Skeletal muscle cell (primary cell): ENCODE data around the gene ADAMTS16.
A peak's percentile ranks its signal among the peaks of the same experiment; 100 is the strongest.

ENCODE experiments used
- DNase-seq: peaks from one replicate; pipeline ENCODE4 v3.0.0-alpha.2; 2010; ENCODE audit warnings: low read depth
- H3K4me3 ChIP-seq: 2 replicates; pipeline ENCODE4 v1.5.1; 2011; ENCODE audit warnings: low read depth, mild to moderate bottlenecking, control low read depth, low read length, moderate library complexity

Gene ADAMTS16

DNA sequence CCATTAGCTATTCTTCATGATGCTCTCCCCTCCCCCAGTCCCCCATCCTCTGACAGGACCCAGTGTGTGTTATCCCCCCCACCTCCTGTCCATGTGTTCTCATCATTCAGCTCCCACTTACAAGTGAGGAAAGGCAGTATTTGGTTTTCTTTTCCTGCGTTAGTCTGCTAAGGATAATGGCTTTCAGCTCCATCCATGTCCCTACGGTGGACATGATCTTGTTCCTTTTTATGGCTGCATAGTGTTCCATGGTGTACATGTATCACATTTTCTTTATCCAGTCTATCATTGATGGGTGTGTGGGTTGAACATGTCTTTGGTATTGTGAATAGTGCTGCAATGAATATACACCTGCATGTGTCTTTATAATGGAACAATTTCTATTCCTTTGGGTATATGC, 181.0 kb downstream of the ADAMTS16 start:
- H3K4me3 ChIP-seq = no peak overlapping the region
- DNase-seq = no peak

DNA sequence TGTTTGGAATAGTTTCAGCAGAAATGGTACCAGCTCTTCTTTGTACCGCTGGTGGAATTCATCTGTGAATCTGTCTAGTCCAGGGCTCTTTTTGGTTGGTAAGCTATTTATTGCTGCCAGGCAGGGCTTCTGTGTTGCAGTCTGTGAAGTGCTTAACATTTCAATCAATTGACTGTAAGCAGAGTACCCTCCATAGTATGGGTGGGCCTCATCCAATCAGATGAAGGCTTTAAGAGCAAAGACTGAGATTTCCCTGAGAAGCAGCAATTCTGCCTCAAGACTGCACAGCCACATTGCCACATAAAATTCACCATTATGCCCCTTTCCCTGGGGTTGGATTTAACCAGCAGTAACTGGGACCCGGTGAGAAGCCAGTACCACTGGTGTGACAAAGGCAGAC, 183.4 kb downstream of the ADAMTS16 start:
- H3K4me3 ChIP-seq = no peak overlapping the region

DNA sequence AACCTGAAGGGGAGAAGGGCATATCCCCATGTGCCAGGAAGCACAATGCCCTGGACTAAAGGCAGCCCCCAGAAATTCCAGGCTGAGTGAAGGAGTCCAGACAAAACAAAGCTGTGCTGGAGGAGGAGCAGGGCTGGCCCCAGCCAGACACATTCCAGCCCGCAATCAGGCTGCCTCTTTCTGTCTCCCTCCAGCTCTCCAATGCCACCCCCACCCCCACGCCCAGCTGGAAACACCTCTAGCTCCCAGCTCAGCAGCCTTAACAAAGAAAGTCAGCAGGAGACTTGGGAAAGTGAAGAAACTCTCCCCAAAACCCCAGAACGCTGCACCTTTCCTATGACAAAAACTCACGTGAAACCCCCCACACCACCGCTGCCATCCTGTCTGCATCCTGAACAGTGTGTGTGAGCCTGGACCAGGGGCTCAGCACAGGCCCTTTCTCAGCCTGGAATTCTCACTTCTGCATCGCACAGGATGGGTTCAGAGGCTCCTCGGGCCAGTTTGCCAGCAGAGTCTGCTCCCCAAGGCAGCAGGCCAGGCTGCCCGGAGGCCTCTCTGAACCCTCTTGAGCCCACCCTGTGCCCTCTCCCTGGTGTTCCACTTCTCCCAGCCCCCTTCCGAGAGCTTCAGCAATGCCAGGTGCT, 186.1 kb downstream of the ADAMTS16 start:
- DNase-seq = no peak
- H3K4me3 ChIP-seq = no peak overlapping the region

More for the DNA sequence above, 183.4 kb downstream of the ADAMTS16 start:
- DNase-seq = no peak

DNA sequence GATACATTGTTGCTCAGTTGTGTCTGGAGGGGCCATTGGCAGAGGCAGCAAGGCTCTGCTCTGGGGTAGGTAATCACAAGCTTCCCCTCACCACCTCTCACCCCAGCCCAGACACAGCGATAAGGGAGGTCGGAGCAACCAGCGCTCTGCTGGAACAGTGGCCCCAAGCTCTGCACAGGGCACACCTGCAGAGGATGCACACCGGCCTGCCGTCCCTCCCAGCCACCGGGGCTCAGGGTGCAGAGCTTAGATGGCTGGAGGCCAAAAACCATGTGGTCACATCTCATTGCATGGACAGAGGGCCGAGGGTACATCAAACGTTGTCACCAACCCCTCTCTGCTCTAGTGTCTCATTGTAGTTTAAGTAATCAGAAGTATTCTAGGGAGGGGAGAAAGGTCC, 187.0 kb downstream of the ADAMTS16 start:
- DNase-seq = no peak
- H3K4me3 ChIP-seq = no peak overlapping the region

DNA sequence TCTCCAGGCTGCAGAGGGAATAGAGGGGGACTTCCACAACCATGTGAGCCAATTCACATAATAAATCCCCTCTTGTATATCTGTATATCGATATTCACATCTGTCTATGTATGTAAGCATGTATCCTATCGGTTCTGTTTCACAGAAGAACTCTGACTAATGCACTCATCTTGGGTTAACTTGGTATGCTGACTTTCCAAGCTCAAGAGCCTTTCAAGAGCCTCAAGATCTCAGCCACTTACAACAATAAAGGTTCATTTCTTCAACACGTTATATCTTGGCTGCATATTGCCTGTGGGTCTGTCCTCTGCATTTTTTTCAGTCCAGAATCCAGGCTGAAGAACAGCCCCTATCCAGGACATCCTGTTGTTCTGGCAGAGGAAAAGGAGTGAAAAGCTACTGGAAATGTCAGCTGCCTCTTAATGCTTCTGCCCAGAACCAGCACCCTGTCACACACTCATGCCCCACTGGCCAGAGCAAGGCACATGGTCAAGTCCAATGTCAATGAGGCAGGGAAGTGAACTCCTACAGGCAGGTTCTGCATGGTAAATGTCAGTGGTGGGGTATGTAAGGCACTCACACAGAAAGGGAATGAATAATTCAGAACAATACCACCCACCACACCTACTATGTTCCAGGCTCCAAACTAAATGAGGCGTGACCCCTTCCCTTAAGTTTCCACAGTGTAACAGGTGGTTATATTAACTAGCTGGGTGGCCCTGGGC, 190.8 kb downstream of the ADAMTS16 start:
- no peak for DNase-seq
- H3K4me3 ChIP-seq = no peak overlapping the region

DNA sequence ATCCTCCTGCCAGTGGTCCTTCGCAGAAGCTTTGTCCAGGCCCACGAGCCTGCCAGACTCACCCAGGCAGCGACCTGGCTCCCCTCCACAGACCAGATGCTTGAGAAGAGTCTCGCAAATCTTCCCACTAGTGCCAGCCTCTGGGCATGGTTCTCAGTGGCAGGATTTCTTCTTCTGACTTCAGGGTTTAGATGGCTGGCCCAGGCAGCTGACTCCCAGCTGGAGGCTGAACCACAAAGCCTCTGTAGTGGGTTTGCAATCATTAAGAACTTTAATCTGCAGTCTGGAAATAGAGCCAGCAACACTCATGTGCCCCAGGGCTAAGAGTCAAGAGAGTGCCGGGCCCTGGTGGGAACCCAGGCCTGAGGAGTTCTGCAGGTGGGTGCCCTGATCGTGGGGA, 191.7 kb downstream of the ADAMTS16 start:
- no peak for DNase-seq
- H3K4me3 ChIP-seq = no peak overlapping the region

DNA sequence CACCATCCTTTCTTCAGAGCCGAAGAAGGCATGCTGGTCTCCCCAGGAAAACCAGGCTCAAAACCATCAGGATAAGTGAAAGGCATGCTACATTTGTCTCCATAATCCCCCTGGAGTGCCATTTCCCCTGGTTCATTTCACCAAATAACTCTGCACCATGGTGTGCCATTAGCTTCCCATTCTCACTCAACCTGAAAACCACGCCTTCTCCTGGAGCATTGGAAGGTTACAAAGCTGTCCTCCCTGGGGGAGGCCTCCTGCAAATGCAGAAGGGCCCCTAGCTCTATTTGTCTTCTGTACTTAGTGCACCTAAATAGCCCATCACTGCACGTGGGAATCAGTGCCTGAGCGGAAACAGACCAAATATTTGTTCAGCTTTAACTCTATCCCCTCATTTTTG, 192.2 kb downstream of the ADAMTS16 start:
- no peak overlapping the region for H3K4me3 ChIP-seq
- DNase-seq = no peak

DNA sequence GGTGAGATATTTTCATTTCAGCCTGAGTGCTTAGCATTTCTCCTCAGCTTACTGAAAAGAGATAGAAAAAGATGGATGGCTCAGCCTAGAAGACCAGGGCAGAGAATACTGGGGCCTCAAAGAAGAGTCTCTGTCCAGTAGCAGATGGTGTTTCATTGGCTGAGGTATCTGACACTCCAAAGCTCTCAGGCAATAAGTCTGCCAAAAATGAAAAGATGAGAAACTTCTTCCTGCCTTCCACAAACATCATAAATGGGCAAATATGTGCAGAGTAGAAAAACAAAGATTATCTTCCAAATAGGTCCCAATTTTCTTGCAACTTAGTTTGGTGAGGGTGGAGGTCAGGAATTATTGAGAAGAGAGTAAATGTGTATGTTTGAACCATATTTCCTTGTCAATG, 195.0 kb downstream of the ADAMTS16 start:
- no peak for DNase-seq
- H3K4me3 ChIP-seq = no peak overlapping the region

DNA sequence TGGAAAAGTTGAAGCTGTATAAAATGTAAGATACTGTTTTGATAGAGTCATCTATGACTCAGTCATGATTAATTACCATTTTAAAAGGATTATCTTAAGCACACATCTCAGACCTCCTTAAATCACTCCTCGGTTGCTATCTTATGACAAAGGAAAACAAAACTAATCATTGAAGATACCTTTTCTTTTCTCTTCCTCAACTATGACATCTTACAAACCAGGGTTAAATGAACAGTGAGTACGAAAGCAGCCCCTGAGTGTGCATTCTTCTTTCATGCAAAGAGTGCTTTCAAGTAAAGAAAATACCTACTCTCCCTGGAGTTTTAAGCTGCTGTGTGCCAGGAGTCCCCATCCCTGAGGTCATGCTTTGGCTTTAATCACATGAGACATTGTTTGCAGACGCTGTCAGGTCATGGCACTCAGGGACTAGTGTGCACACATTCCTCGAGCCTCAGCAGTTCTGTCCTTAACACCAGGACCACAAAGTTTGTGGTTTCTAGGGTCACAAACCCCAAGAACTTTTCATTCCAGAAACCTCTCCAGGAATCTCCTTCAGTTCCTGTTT, 195.7 kb downstream of the ADAMTS16 start:
- peak; percentile 51 for DNase-seq
- no peak overlapping the region for H3K4me3 ChIP-seq

DNA sequence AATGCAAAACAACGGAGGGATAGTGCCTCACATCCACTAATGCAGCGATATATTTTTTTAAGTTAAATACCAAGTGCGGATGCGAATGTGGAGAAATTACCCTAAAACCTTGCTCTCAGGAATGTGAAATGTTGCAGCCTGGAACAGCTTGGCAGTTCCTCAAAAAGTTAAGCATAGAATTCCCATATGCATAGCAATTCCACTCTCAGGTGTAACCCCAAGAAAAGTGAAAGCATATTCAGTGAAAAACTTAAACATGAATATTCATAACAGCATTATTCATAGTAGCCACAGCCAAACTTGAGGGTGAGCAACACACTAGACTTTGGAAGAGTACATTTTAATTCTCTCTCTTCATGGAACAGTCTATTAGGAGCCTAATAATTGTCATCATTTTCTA, 199.1 kb downstream of the ADAMTS16 start:
- no peak for DNase-seq
- no peak overlapping the region for H3K4me3 ChIP-seq

DNA sequence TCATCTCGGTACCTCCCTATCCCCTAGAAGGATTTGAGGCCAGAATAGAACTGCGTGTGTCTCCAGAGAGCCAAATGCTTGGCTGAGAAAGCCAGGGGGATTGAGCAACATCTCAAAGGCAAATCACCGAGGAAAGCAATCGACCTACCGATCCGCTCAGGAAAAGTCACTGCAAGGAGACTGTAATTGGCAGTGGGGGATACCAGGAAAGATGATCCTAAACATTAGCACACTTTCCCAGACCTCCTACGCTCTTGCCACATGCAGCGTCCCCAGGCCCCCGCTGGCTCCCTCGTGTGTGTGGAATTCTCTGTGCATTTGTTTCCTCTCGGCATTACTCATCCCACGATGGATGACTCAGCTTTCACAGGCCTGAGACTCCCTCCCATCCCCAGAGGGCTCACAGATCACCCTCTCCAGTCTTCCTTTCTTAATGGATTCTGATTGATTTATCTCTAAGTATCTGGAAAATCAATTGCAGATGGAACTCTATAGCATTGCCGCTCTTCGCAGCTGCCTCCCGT, 200.1 kb downstream of the ADAMTS16 start:
- no peak overlapping the region for H3K4me3 ChIP-seq
- peak; percentile 98 for DNase-seq

DNA sequence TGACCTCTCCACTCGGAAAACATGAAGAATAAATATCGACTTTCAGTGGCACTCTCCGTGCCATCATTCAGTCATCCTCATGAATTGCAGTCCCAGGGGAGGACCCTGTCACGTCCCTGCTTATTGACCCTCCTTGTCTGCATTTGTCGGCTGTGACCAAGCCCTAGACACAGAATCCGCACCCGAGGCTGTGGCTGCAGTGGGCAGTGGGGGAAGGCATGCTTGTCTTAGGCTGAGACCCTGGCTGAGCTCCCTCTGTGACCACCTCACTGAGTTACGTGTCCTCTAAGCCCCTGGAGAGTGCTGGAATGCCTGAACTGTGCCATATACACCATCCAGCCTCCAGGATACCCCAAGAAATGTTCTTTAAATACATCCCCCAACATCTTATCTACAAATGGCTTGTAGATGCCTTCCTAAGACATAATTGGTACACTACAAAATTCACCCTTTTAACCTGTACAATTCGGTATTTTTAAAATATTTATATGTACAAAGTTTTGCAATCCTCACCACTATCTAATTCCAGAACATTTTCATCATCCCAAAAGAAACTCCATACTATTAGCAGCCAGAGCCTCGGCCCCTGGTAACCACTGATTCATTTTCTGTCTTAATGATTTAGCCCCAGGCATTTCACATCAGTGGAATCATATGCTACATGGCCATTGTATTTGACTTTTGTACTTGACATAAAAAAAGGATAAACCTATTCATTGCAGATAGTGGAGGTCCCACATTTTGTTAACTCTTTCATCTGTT, 201.6 kb downstream of the ADAMTS16 start:
- DNase-seq = peak; percentile 43
- no peak overlapping the region for H3K4me3 ChIP-seq

DNA sequence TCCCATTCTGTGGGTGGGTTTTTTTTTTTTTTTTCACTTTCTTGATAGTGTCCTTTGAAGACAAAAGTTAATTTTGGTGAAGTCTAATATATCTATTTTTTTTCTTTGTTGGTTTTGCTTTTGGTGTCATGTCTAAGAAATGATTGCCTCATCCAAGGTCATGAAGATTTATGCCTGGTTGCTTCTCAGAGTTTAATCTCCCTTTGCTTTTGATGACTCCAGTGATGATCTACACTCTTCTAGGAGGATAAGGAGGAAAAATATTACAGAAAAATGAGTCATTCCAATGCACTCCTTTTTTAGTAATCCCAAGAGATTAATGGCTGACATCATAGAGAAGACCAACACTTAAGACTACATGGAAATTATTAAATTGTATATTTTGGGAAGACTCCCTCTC, 202.7 kb downstream of the ADAMTS16 start:
- no peak overlapping the region for H3K4me3 ChIP-seq
- peak; percentile 45 for DNase-seq

DNA sequence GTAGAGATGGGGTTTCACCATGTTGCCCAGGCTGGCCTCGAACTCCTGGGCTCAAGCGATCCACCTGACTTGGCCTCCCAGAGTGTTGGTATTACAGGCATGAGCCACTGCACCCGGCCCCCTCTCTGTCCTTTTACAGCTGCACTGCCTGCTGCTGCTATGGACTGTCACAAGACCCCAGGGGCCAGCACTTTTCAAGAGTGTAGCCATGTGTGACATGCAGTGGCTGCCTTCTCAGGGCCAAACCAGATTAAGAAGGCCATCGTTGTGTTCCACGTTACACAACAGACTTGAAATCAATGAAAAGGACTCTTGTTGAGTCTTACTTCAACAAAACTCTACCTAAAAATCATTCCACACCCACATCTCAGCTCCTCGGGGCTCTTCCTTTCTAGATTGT, 203.4 kb downstream of the ADAMTS16 start:
- H3K4me3 ChIP-seq = no peak overlapping the region
- no peak for DNase-seq

DNA sequence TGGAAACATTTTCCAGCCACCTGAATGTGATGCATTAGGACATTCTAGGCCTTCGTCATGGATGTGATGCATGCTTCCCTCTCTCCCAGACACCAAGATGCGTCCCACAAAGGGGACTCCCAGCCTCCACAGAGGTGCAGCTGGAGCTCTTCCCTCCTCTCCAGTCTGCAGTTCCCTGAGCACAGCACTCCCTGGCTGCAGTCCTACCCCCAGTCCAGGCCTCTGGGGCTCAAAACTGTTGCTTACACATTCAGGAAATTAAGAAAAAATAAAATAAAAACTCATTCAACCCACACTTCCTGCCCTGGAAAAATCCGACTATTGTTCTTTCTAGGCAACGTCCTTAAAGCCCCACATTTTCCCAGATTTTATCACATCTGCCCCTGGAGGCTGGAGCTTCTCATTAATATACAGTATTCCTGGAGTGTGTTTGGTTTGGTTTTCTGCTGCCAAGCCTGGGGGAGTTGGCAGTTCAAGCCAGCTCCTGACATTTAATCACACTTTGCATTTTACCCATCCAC, 204.0 kb downstream of the ADAMTS16 start:
- no peak for DNase-seq

DNA sequence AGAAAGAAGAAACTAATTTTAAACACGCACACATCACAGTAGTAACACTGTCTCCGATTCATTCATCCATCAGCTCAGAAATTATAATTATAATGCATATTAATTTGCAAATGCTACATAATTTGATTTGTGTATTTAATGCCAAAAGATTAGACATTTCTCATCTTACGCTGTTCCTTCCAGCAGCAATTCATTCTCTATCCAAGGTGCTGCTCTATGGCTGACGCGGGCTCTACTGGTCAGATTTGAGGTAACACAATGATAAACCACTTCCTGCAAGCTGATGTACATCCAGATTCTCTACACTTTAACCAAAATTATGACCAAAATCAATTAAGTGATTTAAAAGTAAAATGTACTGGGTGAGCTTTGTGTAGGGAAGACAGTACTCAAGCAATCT, 204.5 kb downstream of the ADAMTS16 start:
- no peak for DNase-seq
- H3K4me3 ChIP-seq = no peak overlapping the region

More for the DNA sequence above, 204.0 kb downstream of the ADAMTS16 start:
- no peak overlapping the region for H3K4me3 ChIP-seq

DNA sequence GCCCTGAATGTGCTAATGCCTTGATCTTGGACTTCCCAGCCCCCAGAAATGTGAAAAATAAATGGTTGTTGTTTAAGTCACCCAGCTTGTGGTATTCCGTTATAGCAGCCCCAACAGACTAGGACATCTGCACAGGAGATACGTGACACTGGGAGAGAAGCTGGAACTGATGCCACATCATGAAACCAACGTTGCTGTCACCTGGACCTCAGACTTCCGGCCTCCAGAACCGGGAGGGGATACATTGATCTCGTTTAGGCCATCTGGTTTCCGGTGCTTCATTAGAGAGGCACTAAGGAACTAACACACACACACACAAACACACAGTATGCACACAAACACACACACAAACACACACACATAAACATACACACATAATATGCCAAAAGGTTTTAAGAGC, 207.3 kb downstream of the ADAMTS16 start:
- H3K4me3 ChIP-seq = no peak overlapping the region
- DNase-seq = no peak

DNA sequence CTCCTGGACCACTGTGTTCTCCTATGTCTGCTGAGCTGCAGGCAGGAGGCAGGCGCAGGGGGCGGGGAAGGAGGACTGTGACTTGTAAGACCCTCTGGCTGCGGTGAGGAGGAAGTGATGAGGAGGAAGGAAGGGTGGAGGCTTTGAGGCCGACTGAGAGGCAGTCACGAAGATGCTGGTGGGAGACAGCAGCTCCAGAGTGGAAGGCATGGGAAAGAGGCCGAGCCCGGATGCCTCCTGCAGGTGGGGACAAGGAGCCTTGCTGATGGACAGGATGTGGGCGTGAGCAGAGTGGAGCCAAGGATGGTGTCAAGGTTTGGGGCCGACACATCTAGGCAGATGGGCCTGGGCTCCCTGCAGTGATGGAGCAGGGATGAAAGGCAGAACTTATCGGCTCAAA, 208.0 kb downstream of the ADAMTS16 start:
- DNase-seq = no peak
- H3K4me3 ChIP-seq = no peak overlapping the region

DNA sequence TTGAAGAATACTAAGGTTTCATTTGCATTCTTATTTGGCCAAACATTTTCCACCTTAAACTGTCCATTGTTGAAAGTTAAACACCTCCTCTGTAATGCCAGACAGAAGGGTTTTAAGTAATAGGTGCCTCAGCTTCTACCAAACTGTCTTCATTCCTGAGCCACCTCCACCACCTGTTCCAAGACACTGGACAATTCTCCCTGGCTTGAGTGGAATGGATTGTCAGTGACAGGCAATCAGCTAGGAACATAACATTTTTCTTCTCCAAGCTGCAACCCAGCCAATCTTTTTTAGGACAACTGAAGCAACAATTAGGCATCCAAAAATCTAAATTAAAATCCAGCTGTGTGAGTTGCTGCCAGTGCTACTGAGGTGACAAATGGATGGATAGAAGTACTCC, 208.4 kb downstream of the ADAMTS16 start:
- no peak overlapping the region for H3K4me3 ChIP-seq

DNA sequence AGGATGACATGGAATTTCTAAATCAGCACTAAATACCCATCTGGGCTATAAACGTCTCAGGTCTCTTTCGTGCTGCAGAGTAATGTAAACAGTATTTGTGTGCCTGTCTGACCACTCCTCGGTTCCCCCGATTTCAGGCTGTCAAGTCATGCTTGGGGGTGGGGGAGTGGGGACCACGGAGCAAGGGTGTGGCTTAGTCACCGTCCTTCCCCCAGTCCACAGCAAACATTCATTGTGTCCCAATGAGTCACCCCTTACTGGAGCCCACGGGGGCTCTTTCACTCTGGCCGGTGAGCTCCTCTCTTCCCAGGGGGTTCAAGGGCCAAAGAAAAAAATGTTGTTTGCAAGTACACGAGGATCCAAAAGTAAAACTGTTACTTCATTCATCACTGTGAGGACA, 210.0 kb downstream of the ADAMTS16 start:
- no peak overlapping the region for H3K4me3 ChIP-seq
- DNase-seq = peak; percentile 53

More for the DNA sequence above, 208.4 kb downstream of the ADAMTS16 start:
- no peak for DNase-seq
